ENCODE results near the gene SRRM4.

- TF ChIP-seq, protein P1, sequence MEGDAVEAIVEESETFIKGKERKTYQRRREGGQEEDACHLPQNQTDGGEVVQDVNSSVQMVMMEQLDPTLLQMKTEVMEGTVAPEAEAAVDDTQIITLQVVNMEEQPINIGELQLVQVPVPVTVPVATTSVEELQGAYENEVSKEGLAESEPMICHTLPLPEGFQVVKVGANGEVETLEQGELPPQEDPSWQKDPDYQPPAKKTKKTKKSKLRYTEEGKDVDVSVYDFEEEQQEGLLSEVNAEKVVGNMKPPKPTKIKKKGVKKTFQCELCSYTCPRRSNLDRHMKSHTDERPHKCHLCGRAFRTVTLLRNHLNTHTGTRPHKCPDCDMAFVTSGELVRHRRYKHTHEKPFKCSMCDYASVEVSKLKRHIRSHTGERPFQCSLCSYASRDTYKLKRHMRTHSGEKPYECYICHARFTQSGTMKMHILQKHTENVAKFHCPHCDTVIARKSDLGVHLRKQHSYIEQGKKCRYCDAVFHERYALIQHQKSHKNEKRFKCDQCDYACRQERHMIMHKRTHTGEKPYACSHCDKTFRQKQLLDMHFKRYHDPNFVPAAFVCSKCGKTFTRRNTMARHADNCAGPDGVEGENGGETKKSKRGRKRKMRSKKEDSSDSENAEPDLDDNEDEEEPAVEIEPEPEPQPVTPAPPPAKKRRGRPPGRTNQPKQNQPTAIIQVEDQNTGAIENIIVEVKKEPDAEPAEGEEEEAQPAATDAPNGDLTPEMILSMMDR (IDR thresholded peaks at IDR 0.05; ENCODE audit: low read depth, low read length, missing input control): no peak
- TF ChIP-seq RAD21 (IDR thresholded peaks at IDR 0.05) (no peak), YY1 (IDR thresholded peaks at IDR 0.05) (no peak), HNF4A (conservative IDR thresholded peaks at IDR 0.05) (no peak), JUND (IDR thresholded peaks at IDR 0.05) (no peak), NR2F2 (IDR thresholded peaks at IDR 0.05) (no peak), RXRA (IDR thresholded peaks at IDR 0.05) (no peak)
- TF ChIP-seq, protein P2, sequence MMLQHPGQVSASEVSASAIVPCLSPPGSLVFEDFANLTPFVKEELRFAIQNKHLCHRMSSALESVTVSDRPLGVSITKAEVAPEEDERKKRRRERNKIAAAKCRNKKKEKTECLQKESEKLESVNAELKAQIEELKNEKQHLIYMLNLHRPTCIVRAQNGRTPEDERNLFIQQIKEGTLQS (IDR thresholded peaks at IDR 0.05): no peak
- TF ChIP-seq, protein P3, sequence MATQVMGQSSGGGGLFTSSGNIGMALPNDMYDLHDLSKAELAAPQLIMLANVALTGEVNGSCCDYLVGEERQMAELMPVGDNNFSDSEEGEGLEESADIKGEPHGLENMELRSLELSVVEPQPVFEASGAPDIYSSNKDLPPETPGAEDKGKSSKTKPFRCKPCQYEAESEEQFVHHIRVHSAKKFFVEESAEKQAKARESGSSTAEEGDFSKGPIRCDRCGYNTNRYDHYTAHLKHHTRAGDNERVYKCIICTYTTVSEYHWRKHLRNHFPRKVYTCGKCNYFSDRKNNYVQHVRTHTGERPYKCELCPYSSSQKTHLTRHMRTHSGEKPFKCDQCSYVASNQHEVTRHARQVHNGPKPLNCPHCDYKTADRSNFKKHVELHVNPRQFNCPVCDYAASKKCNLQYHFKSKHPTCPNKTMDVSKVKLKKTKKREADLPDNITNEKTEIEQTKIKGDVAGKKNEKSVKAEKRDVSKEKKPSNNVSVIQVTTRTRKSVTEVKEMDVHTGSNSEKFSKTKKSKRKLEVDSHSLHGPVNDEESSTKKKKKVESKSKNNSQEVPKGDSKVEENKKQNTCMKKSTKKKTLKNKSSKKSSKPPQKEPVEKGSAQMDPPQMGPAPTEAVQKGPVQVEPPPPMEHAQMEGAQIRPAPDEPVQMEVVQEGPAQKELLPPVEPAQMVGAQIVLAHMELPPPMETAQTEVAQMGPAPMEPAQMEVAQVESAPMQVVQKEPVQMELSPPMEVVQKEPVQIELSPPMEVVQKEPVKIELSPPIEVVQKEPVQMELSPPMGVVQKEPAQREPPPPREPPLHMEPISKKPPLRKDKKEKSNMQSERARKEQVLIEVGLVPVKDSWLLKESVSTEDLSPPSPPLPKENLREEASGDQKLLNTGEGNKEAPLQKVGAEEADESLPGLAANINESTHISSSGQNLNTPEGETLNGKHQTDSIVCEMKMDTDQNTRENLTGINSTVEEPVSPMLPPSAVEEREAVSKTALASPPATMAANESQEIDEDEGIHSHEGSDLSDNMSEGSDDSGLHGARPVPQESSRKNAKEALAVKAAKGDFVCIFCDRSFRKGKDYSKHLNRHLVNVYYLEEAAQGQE (IDR thresholded peaks at IDR 0.05): no peak
Observed at GRCh38 chr12:119208626-119209061, 227.3 kb downstream of the SRRM4 start.

Measured in liver (tissue), 3 donors.